WTC11 (cell line): Measurements from ENCODE around the gene TIMM17B.

Experiments used
- AFF4 ChIP-seq: sonication (generic); formaldehyde crosslinking; IDR thresholded peaks from 2 replicates; pipeline ENCODE4 v1.8.1; 2023; ENCODE audit warnings: mild to moderate bottlenecking, missing genetic modification reagents, borderline replicate concordance
- ATF1 ChIP-seq: sonication (generic); formaldehyde crosslinking; IDR thresholded peaks from 2 replicates; pipeline ENCODE4 v1.8.1; 2023; ENCODE audit warnings: mild to moderate bottlenecking, moderate library complexity, missing genetic modification reagents
- CREM ChIP-seq: sonication (generic); formaldehyde crosslinking; IDR thresholded peaks from 2 replicates; pipeline ENCODE4 v1.8.1; 2022; ENCODE audit warnings: mild to moderate bottlenecking, missing genetic modification reagents, moderate library complexity
- CTCF ChIP-seq: fragments of 200-600 bp; IDR thresholded peaks from 2 replicates; pipeline ENCODE4 v1.8.0; 2022; ENCODE audit warnings: antibody characterized with exemption
- E2F4 ChIP-seq: sonication (generic); formaldehyde crosslinking; IDR thresholded peaks from 2 replicates; pipeline ENCODE4 v1.8.1; 2022; ENCODE audit warnings: low read depth, mild to moderate bottlenecking, moderate library complexity, missing genetic modification reagents, borderline replicate concordance
- FOXK1 ChIP-seq: sonication (generic); formaldehyde crosslinking; IDR thresholded peaks from 2 replicates; pipeline ENCODE4 v1.8.0; 2022; ENCODE audit warnings: mild to moderate bottlenecking, moderate library complexity, missing genetic modification reagents
- FOXP4 ChIP-seq: sonication (generic); formaldehyde crosslinking; IDR thresholded peaks from 2 replicates; pipeline ENCODE4 v1.8.0; 2022; ENCODE audit warnings: mild to moderate bottlenecking, missing genetic modification reagents
- JUN ChIP-seq: sonication (generic); formaldehyde crosslinking; IDR thresholded peaks from 2 replicates; pipeline ENCODE4 v1.8.0; 2023; ENCODE audit warnings: mild to moderate bottlenecking, missing genetic modification reagents
- MAX ChIP-seq: sonication (generic); formaldehyde crosslinking; IDR thresholded peaks from 2 replicates; pipeline ENCODE4 v1.8.0; 2022; ENCODE audit warnings: mild to moderate bottlenecking, missing genetic modification reagents
- NR1H2 ChIP-seq: sonication (generic); formaldehyde crosslinking; IDR thresholded peaks from 2 replicates; pipeline ENCODE4 v1.9.0; 2021; ENCODE audit warnings: mild to moderate bottlenecking, moderate library complexity, missing genetic modification reagents
- STAT6 ChIP-seq: sonication (generic); formaldehyde crosslinking; conservative IDR thresholded peaks from 2 replicates; pipeline ENCODE4 v1.8.1; 2023; ENCODE audit warnings: mild to moderate bottlenecking, low read depth, missing genetic modification reagents, moderate library complexity
- USF1 ChIP-seq: sonication (generic); formaldehyde crosslinking; IDR thresholded peaks from 2 replicates; pipeline ENCODE4 v1.8.0; 2022; ENCODE audit warnings: mild to moderate bottlenecking, missing genetic modification reagents
- USF2 ChIP-seq: sonication (generic); formaldehyde crosslinking; IDR thresholded peaks from 2 replicates; pipeline ENCODE4 v1.8.1; 2023; ENCODE audit warnings: mild to moderate bottlenecking, missing genetic modification reagents, moderate library complexity
- ZBTB43 ChIP-seq: sonication (generic); formaldehyde crosslinking; IDR thresholded peaks from 2 replicates; pipeline ENCODE4 v1.8.1; 2023; ENCODE audit warnings: mild to moderate bottlenecking, missing genetic modification reagents

GRCh38 chrX:48923771-48924170, 26.2 kb upstream of the TIMM17B start:
- TF ChIP-seq FOXK1 (CRISPR knock-in tag) (no peak), CTCF (no peak), AFF4 (CRISPR knock-in tag) (no peak), STAT6 (CRISPR knock-in tag) (no peak), NR1H2 (CRISPR knock-in tag) (no peak), E2F4 (CRISPR knock-in tag) (no peak), USF2 (no peak), MAX (CRISPR knock-in tag) (no peak), ATF1 (CRISPR knock-in tag) (no peak), USF1 (CRISPR knock-in tag) (no peak), FOXP4 (CRISPR knock-in tag) (no peak), ZBTB43 (CRISPR knock-in tag) (no peak), CREM (CRISPR knock-in tag) (no peak), JUN (no peak)
